NCI-H1417 (cell line): Measurements from ENCODE around the gene SASH1.

Experiments used
- DNase-seq, 3 experiments: peaks; one replicate each; lab custom pipeline; 2025; lab: John Stamatoyannopoulos, UW

The SASH1 gene

GRCh38 chr6:148523048-148523447, 180.4 kb downstream of the SASH1 start:
- no peak for DNase-seq

- no peak for DNase-seq
Measured at GRCh38 chr6:148523551-148523950, 180.9 kb downstream of the SASH1 start.

GRCh38 chr6:148524471-148524882, 181.8 kb downstream of the SASH1 start:
- DNase-seq, result no peak

- no peak for DNase-seq
Measured at GRCh38 chr6:148524976-148525375, 182.3 kb downstream of the SASH1 start.

GRCh38 chr6:148525453-148525852, 182.8 kb downstream of the SASH1 start:
- no peak for DNase-seq

- DNase-seq, result no peak
Measured at GRCh38 chr6:148526145-148526544, 183.5 kb downstream of the SASH1 start.

GRCh38 chr6:148528292-148528691, 185.7 kb downstream of the SASH1 start:
- DNase-seq, result peak in 1 of 3 experiments; percentile 23

GRCh38 chr6:148529010-148529409, 186.4 kb downstream of the SASH1 start:
- DNase-seq, result no peak

- peak in 2 of 3 experiments; percentile 26 to 31 for DNase-seq
Measured at GRCh38 chr6:148530394-148530953, 187.8 kb downstream of the SASH1 start.

GRCh38 chr6:148530976-148531375, 188.3 kb downstream of the SASH1 start:
- no peak for DNase-seq

GRCh38 chr6:148532698-148533097, 190.1 kb downstream of the SASH1 start:
- no peak for DNase-seq

GRCh38 chr6:148533309-148534107, 190.9 kb downstream of the SASH1 start:
- DNase-seq, result no peak

GRCh38 chr6:148534871-148535270, 192.2 kb downstream of the SASH1 start:
- no peak for DNase-seq

GRCh38 chr6:148535381-148535780, 192.7 kb downstream of the SASH1 start:
- DNase-seq, result no peak

- DNase-seq, result no peak
Measured at GRCh38 chr6:148535976-148536375, 193.3 kb downstream of the SASH1 start.

- DNase-seq, result peak in 2 of 3 experiments; percentile 10 to 20
Measured at GRCh38 chr6:148538261-148539190, 195.9 kb downstream of the SASH1 start.

- DNase-seq, result no peak
Measured at GRCh38 chr6:148543540-148543939, 200.9 kb downstream of the SASH1 start.

GRCh38 chr6:148544421-148544820, 201.8 kb downstream of the SASH1 start:
- no peak for DNase-seq

GRCh38 chr6:148545901-148546300, 203.3 kb downstream of the SASH1 start:
- no peak for DNase-seq

- DNase-seq, result no peak
Measured at GRCh38 chr6:148547110-148547509, 204.5 kb downstream of the SASH1 start.

GRCh38 chr6:148548065-148548748, 205.6 kb downstream of the SASH1 start:
- DNase-seq, result no peak

- DNase-seq, result no peak
Measured at GRCh38 chr6:148548749-148549140, 206.1 kb downstream of the SASH1 start.
